UCSD-AML1 (cell line): ENCODE measurements around the gene TMEM270.
A peak's percentile ranks its signal among the peaks of the same experiment; 100 is the strongest.

ENCODE experiments used
- DNase-seq: peaks from one replicate; lab custom pipeline; 2025; ENCODE audit not compliant: unreplicated experiment; lab: John Stamatoyannopoulos, UW

TMEM270 gene

GRCh38 chr7:73904219-73905137, 43.5 kb downstream of the TMEM270 start:
- DNase-seq = no peak

- no peak for DNase-seq
Observed at GRCh38 chr7:73905360-73905759, 44.4 kb downstream of the TMEM270 start.

- DNase-seq = no peak
Observed at GRCh38 chr7:73906874-73907273, 45.9 kb downstream of the TMEM270 start.

DNA sequence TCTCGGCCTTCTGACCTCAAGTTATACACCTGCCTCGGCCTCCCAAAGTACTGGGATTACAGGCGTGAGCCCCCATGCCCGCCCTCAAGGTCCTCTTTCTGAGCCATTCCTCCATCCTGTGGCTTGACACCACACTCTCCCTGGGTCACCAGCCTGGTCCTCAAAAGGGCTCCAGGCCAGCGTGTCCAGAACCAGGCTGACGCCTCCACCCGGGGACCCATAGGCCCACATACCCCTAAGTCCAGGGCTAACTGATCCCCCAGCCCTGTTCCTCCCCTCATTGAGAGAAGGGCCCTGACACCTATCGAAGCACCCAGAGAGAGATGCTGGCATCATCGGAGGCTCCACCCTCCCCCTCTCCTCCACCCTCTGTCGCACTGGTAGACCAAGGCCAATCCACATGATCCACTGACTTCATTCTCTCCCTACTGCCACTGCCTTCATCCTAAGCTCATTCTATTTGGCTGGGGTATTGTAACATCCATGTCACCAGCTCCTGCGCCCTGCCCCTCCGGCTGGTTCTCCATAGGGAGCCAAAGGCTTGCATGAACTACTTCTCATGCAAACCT, 46.7 kb downstream of the TMEM270 start:
- no peak for DNase-seq

- DNase-seq = no peak
Observed at GRCh38 chr7:73908123-73908611, 47.2 kb downstream of the TMEM270 start.

DNA sequence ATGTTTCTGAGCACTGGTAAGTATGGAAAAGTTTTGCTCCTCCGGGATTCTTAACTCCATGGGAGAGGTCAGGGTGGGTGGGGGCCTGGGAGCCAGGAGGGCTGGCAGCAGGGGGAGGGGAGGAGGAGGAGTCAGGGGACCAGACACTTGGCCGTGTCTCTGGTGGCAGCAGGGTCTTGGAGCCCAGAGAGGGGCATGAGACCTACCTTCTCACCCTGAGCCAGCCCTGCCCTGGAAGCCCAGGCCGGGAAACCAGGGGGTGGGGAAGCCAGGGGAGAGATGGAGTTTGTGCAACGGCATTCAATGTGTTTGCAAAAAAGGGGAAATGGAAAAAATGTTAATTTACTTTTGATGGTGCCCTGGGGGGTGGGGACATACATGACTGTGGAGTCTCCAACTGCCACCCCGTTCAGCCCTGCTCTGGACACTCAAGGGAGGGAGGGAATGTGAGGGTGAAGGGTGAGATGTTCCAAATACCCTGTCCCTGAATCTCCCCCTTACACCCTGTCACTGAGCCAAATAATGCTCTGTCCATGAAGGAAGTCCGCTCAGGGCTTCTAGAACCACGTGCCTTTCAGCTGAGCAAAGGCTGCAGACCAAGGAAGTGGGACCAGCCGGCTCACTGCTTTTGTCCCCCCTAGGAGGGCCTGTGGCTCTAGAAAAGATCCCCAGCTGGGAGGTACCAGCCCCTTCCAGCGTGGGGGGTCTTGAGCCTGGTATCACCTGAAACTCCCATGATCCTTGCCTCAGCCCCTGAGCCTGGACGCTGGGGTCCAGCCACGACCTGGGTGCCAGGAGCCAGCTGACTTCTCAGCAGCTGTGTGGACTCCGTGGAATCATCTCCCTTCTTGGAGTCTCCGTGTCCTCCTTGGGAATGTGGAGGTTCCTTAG, 48.3 kb downstream of the TMEM270 start:
- peak; percentile 44 for DNase-seq

DNA sequence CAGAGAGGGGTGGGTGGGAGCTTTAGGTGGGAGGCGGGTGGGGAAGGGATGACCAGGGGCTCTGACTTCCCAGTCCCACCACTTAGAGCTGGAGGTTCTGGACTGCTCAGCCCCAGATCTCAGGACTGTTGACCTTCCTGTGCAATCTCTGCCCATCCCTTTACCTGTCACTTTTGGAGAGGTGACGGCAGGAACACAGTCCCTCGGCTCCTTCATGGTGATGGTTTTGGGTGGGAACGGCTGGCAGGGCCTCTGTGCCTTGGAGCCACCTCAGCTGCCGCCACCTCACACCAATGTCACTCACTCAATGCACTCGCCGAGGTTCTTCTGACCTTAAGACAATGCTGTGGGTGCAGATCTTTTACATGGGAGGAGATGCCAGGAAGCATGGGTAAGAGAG, 49.0 kb downstream of the TMEM270 start:
- DNase-seq = no peak

DNA sequence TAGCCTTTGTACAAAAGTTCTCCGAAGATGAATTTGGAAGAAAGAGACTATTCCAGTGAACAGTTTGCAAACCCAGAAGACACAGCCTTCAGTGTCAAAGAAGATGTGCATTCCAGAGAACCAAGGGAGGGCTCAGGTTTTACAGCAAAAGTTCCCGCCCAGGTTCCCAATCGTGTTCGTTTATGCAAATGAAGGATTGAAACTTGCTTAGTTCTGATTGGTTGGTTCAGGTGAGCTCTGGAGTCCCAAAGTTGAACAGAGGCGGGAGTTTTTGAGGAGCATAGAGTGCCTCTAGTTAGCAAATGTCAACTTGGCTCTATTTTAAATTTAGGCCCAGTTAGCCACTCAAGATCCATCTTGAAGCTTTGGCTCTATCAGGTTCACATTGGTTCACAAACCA, 51.3 kb downstream of the TMEM270 start:
- DNase-seq = no peak
